NCI-H2029 treated with DMSO at 0.1 percent for 48 hours (cell line): ENCODE data around the gene NBAS.

Experiments used
- DNase-seq: peaks from one replicate; lab custom pipeline; 2025; lab: John Stamatoyannopoulos, UW

Gene NBAS

GRCh38 chr2:15591373-15591691 is 30.2 kb upstream of the NBAS start:
- no peak for DNase-seq

GRCh38 chr2:15588329-15588919 is 27.3 kb upstream of the NBAS start:
- DNase-seq = peak; percentile 7

- DNase-seq = no peak
These were observed 23.8 kb upstream of the NBAS start for GRCh38 chr2:15584767-15585469.

DNA sequence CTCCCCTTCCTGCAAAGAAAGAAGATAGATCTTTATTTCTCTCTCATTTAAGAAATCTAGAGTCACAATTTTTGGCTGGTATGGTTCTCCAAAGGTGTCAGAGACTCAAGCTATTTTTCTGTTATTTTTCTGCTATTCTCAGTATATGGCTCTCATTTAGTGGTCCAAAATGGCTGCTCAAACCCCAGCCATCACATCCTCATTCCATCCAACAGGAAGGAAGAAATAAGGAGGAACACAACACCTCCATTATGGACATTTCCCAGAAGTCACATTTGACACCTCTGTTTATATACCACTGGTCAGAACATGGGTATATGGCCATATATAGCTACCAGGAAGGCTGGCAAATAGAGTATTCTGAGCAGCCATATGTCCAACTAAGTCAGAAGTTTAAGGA is 23.2 kb upstream of the NBAS start:
- no peak for DNase-seq

- DNase-seq = no peak
These were observed 22.7 kb upstream of the NBAS start for GRCh38 chr2:15583826-15584225.

DNA sequence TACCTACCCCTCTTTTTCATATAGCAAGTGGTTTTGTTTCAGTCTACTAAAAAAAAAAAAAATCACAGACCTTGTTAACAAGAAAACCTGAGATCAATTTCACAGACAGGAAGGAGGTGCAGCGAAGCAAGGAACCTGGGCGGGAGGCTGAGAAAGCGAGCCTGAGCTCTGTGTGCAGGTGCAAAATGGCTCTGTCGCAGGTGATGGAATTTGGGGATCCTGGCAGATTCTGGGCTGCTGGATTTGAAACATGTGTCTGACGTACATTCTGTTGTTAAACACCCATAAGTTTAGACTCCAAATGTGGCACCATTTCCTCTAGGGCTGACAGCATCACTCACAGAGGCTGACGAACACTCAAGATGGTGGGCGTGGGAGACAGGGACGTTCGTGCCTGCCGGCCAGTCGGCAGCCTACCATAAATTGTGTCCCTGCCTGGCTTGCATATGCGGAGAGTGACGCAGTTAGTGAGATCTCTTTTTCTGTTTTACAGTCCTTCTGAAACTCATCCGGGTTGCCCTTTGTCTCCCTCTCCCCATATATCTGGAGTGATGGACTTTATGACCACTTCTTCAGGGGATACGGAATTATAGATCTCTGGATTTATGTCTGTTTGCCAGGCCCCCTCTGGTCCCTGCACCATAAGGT is 21.7 kb upstream of the NBAS start:
- no peak for DNase-seq

- DNase-seq = peak; percentile 18
These were observed 19.3 kb upstream of the NBAS start for GRCh38 chr2:15580451-15580850.

DNA sequence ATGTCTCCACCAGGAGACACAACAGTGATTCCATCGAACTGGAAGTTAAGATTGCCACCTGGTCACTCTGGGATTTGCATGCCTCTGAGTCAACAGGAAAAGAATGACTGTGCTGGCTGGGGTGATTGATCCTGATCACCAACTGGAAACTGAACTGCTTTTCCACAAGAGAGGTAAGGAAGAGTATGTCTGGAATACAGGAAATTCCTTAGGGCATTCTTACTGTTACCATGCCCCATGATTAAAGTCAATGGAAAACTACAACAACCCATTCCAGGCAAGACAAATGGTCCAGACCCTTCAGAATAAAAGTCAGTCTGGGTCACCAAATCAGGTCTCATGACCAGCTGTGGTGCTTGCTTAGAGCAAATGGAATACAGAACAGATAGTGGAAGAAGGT is 18.5 kb upstream of the NBAS start:
- no peak for DNase-seq

DNA sequence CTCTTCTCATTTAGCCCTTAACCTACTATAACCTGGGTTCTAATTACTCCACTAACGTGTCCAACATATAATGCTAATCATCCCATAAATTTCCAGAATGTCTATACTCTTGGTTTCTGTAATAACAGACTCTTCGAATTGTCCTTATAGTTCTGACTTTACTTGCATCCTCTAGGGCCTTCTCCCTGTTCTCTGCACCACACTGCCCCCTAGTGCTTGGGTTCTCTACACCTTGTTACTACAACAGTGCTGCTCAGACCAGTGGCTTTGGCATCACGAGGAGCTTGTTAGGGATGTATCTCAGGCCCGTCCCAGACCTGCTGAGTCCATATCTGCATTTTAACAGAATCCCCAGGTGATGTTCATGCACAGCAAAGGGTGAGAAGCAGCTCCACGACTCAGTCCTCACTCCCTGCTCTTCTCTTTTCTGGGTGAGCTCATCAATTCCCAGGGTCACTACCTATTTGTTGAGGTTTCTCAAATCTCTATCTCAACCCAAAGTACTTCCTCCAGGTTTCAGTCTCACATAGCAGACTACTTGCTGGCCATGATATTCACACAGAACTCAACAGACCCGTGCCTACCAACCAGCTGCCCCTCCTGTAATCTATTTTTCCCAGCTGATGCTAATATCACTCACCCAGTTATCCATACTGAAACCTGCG is 16.1 kb upstream of the NBAS start:
- DNase-seq = peak; percentile 79

GRCh38 chr2:15571729-15572128 is 10.6 kb upstream of the NBAS start:
- DNase-seq = no peak

- DNase-seq = no peak
These were observed 9.0 kb upstream of the NBAS start for GRCh38 chr2:15570104-15570503.

DNA sequence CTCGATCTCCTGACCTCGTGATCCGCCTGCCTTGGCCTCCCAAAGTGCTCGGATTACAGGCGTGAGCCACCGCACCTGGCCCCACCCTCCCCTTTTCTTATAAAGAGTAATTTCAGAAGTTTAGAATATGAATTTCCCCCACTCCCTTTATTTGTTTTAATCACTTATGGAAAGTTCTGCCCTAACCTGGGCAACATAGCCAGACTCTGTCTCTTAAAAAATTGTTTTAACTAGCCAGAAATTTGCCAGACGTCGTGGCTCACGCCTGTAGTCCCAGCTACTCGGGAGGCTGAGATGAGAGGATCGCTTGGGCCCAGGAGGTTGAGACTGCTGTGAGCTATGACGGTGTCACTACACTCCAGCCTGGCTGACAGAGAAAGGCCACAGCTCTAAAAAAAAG is 7.7 kb upstream of the NBAS start:
- no peak for DNase-seq

GRCh38 chr2:15566912-15567311 is 5.8 kb upstream of the NBAS start:
- DNase-seq = no peak

GRCh38 chr2:15565994-15566671 is 5.0 kb upstream of the NBAS start:
- DNase-seq = no peak

- DNase-seq = no peak
These were observed 4.3 kb upstream of the NBAS start for GRCh38 chr2:15565392-15565791.

GRCh38 chr2:15563227-15564100 is 2.3 kb upstream of the NBAS start:
- no peak for DNase-seq

DNA sequence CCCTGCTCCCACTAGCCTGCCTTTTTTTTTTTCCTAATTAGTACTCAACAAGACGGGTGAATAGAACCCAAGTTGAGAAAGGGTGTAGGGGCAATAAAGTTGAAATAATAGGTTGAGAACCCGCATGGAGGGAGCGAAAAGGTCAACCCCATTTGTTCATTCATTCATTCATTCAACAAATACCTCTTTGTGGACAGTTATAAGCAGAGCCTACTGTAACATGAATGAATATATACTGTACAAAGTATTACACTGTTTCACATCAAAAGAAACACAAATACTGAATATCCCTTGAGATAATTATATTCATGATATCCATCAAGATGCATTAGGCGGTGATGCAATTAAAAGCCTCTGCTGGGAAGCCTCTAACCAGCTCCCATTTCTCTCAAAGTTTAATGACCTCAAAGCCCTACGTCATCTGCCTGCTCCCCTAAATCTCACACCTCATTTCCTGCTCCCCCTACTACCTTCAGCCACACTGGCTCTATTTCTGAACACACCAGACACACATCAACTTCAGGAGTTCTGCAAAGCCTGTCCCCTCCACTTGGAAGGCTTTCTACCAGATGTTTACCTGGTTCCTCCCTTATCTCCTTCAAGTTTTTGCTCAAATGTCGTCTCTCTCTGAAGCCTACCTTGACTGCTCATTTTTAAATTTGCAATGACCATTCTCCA is 1.4 kb upstream of the NBAS start:
- no peak for DNase-seq

GRCh38 chr2:15561574-15562344 is 625 bp upstream of the NBAS start:
- DNase-seq = no peak

- DNase-seq = no peak
These were observed 770 bp downstream of the NBAS start for GRCh38 chr2:15560140-15560987.
